HG02610 (cell line): ENCODE data around the gene RAD51.
A peak's percentile ranks its signal among the peaks of the same experiment; 100 is the strongest.
"Not testable (repeated sequence)": the region's sequence is repeated elsewhere in the genome, so short reads cannot be mapped to it uniquely, and the experiment has no call there.

Source experiments
- ATAC-seq: cut with Tn5 transposase; IDR thresholded peaks from one replicate; pipeline ENCODE4 v1.9.1; 2021; ENCODE audit warnings: mild to moderate bottlenecking, moderate library complexity; ENCODE audit not compliant: unreplicated experiment

RAD51 gene

DNA sequence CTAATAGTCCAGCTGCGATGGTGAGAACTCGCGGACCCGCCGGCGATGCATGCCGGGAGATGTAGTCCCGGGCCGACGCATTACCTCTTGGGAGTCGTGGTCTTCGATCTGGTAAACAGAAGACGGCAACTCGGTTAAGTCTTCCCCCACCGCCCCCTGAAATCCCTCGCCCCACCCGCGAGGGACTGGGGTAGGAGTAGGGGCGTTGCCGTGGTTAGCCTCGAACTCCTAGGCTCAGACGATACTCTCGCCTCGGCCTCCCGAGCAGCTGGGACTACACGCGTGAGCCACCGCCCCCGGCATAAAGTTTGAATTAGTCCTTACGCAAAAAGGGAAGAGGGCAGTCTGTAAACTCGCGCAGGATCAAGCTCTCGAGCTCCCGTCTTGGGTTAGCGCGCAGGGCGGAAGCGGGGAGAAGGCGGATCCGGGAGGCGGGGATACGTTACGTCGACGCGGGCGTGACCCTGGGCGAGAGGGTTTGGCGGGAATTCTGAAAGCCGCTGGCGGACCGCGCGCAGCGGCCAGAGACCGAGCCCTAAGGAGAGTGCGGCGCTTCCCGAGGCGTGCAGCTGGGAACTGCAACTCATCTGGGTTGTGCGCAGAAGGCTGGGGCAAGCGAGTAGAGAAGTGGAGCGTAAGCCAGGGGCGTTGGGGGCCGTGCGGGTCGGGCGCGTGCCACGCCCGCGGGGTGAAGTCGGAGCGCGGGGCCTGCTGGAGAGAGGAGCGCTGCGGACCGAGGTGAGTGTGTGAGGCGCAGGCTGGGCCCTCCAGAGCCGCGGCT is at the start of gene RAD51:
Gene RAD51, plus strand, starts transcription at position 487 of the 781 bp plus-strand sequence. CDS start 3,585 bp downstream, outside the sequence.
- ATAC-seq, result peak; percentile 91

DNA sequence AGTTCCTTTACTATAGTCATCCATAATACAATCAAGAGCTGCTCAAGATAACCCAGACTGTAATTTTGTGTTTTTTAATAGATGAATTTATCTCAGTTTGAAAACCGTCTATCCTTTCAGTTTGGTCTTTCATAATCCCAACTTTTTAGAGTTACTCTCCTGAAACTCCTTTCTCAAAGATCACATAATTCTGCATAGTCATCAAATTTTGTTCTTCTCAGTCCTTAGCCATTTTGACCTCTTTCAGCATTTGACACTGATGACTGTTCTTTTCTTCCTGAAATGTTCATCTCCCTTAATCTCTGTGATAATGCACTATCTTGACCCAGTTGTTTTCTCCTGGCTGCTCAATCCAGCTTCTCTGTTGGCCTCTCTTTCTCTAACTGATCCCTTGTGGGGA is 47.5 kb upstream of the RAD51 start:
- ATAC-seq, result no peak

DNA sequence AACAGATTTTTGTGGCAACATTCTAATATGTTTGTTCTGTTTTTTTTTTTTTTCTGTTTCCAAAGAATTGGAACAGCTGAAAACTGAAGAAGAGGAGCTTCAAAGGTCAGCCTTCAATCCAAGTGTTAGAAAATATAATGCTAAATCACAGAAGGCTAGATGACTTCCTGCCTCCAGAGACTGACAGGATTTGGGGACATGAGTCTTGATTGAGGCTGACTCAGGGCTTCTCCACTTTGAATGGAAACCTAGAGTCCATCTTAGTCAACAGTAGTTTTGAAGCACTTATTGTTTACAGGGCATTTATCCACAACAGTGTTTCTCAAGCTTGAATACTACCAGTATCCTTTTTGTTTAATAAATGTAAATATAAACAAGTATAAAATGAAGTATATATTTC is 44.5 kb upstream of the RAD51 start:
- no peak for ATAC-seq

DNA sequence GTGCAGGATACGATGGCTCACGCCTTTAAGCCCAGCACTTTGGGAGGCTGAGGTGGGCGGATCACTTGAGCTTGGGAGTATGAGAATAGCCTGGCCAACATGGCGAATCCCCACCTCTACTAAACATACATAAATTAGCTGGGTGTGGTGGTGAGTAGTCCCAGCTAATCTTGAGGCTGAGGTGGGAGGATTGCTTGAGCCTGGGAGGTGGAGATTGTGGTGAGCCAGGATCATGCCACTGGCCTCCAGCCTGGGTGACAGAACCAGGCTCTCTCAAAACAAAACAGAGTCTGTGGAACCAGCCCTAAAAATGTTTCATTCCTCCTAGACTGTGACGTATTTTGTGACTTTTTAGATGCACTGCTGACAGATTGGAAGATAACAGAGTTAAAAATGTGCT is 34.3 kb upstream of the RAD51 start:
- no peak for ATAC-seq

DNA sequence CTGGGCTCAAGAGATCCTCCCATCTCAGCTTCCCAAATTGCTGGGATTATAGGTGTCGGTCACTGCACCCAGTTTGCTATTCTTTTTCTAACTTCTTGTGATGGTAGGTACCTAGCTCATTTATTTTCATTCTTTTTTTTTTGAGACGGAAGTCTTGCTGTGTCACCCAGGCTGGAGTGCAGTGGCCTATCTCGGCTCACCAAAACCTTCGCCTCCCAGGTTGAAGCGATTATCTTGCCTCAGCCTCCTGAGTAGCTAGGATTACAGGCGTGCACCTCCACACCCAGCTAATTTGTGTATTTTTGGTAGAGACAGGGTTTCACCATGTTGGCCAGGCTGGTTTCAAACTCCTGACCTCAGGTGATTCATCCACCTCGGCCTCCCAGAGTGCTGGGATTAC is 30.1 kb upstream of the RAD51 start:
- no peak for ATAC-seq

DNA sequence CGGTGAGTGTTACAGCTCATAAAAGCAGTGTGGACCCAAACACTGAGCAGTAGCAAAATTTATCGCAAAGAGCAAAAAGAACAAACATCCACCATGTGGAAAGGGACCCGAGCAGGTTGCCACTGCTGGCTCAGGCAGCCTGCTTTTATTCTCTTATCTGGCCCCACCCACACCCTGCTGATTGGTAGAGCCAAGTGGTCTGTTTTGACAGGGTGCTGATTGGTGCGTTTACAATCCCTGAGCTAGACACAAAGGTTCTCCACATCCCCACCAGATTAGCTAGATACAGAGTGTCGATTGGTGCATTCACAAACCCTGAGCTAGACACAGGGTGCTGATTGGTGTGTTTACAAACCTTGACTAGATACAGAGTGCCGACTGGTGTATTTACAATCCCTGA is 18.7 kb upstream of the RAD51 start:
- not testable (repeated sequence) for ATAC-seq

DNA sequence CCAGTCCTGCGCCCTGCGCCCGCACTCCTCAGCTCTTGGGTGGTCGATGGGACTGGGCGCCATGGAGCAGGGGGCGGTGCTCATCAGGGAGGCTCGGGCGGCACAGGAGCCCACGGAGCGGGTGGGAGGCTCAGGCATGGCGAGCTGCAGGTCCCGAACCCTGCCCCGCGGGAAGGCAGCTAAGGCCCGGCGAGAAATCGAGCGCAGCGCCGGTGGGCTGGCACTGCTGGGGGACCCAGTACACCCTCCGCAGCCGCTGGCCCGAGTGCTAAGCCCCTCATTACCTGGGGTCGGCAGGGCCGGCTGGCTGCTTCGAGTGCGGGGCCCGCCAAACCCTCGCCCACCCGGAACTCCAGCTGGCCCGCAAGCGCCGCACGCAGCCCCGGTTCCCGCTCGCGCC is 18.1 kb upstream of the RAD51 start:
- not testable (repeated sequence) for ATAC-seq

DNA sequence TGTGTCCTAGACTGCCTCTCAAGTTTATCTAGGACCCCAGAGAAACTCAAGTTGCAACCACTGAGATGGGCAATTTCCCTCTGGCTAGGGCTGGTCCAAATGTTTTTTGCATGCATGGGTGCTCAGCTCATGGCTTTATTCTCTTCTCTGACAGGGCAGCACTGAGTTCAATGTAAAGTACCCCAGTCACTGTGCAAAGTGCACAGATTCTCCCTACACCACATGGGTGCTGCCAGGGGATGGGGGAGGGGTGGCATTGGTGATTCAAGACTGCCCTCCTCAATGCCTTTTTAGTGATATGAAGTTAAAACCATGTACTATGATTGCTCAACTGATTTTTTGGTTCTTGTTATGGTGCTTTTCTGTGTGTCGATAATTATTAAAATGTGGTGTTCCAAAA is 14.8 kb upstream of the RAD51 start:
- ATAC-seq, result no peak

DNA sequence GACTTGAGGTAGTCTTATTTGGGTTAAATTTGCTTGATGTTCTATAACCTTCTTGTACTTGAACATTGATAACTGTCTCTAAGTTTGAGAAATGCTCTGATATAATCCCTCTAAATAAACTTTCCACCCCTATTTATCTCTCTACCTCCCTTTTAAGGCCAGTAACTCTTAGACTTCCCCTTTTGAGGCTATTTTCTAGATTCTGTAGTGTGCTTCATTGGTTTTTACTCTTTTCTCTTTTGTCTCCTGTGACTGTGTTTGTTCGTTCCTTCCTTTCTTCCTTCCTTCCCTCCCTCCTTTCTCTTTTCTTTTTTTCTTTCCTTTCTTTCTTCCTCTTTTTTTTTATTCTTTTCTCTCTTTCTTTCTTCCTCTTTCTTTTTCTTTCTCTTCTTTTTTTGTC is 14.0 kb upstream of the RAD51 start:
- ATAC-seq, result not testable (repeated sequence)

DNA sequence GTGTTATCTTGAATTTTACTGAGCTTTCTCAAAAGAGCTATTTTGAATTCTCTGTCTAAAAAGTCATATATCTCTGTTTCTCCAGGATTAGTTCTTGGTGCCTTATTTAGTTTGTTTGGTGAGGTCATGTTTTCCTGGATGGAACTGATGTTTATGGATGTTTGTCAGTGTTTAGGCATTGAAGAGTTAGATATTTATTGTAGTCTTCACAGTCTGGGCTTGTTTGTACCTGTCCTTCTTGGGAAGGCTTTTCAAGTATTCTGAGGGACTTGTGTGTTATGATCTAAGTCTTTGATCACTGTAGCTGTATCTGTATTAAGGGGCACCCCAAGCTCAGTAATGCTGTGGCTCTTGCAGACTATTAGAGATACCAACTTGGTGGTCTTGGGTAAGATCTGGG is 10.6 kb upstream of the RAD51 start:
- no peak for ATAC-seq

DNA sequence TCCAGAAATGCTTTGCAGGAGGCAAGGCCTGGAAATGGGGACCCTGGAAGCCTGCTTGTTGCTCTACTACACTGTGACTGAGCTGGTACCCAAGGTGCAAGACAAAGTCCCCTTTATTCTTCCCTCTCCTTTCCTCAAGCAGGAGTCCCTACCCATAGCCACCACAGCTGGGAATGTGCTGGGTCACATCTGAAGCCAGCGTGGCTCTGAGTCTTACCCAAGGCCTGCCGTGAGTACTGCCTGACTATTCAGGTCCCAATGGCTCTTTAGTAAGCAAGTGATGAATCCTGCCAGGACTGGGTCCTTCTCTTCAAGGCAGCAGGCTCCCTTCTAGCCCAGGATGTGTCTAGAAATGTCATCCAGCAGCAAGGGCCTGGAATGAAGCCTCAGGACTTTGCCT is 9.6 kb upstream of the RAD51 start:
- ATAC-seq, result no peak

DNA sequence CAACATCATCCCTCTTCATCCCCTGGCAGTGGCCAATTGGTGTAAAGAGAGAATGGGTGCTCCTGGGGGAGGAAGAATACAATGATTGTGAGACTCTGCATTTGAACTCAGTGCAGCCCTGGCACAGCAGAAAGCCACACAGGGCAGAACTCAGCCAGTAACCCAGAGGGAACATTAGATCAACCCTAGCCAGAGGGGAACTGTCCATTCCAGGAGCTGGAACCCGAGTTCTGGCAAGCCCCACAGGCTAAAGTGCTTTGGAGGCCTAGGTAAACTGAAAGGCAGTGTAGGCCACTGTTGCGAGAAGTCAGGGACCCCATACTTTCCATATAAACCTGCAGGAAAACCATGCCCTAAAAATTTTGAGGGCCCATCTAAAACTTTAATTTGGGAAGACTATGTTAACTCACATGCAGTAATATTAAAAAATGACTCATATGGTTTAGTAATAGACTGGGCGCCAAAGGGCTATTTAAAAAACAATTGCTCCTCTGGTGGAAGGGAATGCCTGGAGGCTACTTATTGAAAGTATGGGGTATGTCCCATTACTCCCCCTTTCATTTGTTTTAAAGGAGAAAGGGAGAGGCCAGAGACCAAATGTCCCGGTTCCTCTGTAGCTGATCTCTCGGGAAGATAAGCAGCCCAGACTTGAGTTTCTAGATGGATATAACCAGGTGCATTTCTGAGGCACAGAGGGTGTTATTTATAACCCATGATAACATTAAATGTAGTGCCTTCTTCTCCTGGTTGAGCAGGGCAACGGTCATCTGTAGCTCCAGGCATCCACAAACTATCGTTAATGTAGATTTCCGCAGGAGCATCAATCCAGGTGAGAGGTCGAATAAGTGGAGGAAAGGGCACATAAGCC is 5.8 kb upstream of the RAD51 start:
- no peak for ATAC-seq

DNA sequence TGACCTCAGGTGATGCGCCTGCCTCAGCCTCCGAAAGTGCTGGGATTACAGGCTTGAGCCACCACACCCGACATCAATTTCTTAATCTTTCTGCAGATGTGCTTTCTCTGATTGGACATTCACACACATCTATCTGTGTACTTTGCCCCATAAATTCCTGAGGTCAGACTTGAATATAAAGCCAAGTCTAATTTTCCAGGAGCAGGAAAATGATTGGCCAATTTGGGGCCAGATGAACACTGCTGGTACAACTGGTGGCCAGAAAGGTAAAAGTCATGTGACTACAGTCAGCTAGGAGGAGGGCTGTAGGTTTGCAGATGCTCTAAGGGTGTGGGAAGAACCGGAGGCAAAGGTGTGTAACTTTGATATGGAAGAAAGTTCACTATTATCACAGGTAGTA is 3.2 kb upstream of the RAD51 start:
- no peak for ATAC-seq

DNA sequence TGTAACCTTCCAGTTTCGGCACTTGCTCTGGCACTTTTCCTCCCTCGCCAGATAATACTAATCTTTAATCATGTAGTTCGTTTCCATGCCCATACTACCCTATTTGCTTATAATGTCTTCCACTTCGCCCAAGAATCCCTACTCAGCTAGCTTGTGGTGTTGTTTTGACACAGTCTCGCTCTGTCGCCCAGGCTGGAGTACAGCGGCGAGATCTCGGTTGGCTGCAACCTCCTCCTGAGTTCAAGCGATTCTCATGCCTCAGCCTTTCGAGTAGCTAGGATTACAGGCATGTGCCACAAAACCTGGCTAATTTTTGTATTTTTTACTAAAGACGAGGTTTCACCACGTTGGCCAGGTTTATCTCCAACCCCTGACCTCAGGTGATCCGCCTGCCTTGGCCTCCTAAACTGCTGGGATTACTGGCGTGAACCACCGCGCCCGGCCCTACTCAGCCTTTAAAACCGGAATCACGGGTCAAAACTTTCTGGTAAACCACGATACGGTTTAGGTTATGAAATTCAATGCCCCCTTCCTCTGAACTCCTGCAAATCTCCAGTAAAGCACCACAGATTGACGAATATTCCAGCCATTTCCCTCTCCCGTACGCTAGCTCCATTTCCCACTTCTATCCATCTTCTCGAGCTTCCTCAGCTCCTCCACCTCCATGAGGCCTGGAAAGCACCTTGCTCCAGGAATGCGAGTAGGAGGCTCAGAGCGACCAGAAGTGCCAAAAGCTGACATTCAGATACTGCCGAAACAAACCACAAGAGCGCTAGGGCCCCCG is 878 bp upstream of the RAD51 start:
- ATAC-seq, result peak; percentile 11

DNA sequence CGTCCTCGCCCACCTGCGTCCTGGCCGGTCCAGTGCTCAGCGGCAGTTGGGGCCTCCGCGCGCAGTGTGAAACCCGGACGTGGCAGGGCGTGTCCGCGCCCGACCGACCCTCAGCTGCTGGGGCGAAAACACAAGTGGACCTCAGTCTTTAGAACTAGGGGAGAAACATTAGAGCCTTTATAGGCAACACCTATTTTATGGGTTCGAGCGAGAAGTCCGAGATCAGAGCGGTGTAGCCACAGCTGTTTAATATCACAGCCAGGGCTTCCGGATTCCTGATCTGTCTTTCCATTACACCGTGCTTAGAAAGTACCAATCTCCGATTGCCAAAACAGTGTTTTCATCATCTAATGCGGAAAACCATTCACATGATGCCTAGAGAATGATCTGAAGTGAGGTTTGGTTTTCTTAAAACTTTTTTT is 506 bp downstream of the RAD51 start:
- ATAC-seq, result peak; percentile 12

DNA sequence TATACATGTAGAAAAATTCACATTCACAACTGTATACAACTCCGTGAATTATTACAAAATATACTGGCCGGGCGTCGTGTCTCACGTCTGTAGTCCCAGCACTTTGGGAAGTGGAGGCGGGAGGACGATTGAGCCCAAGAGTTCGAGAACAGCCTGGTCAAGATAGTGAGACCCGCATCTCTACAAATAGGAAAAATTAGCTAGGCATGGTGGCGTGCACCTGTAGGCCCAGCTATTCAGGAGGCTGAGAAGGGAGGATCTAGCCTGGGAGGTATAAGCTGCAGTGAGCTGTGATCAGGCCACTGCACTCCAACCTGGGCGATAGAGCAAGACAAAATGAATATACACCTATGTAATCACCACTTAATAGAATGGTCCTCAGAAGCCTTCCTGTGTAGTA is 1.3 kb downstream of the RAD51 start:
- ATAC-seq, result no peak

DNA sequence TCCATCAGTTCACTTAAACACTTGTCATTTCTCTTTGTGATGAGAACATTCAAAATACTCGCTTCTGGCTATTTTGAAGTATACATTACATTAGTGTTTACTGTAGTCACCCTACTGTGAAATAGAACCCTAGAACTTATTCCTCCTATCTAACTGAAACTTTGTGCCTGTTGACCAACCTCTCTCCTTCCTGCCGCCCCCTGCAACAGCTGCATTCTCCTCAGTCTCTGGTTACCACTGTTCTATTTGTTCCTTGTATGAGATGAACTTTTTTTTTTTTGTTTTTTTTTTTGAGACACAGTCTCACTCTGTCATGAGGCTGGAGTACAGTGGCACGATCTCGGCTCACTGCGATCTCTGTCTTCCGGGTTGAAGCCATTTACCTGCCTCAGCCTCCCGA is 2.9 kb downstream of the RAD51 start:
- no peak for ATAC-seq

DNA sequence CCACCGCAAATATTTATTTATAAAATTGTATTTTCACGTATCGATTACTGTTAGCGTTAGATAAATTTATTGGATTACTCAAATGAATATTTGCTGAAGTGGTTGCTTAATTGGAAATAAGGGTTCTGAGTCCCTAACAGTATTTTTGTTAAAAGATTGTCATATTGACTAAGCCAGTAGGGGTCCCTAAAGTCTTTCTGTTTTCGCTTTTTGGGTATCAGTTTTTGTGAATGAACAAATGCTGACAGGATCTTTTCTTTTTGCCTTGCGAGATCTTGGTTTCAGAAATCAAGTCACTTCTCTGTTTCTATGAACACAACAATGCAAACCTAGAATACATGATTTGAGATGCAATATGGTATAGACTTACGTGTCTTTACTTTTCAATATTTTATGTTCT is 7.1 kb downstream of the RAD51 start:
- no peak for ATAC-seq

DNA sequence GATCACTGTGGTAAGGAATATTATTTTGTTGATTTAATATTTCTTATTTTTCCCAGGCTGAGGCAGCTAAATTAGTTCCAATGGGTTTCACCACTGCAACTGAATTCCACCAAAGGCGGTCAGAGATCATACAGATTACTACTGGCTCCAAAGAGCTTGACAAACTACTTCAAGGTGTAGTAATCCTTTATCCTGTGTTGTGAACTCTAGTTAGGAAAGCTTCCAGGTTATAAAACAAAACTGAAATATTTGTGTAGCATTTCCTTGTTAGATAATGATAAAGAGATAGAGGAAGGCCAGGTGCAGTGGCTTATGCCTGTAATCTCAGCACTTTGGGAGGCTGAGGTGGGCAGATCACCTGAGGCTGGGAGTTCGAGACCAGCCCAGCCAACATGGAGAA is 11.1 kb downstream of the RAD51 start:
- ATAC-seq, result no peak

DNA sequence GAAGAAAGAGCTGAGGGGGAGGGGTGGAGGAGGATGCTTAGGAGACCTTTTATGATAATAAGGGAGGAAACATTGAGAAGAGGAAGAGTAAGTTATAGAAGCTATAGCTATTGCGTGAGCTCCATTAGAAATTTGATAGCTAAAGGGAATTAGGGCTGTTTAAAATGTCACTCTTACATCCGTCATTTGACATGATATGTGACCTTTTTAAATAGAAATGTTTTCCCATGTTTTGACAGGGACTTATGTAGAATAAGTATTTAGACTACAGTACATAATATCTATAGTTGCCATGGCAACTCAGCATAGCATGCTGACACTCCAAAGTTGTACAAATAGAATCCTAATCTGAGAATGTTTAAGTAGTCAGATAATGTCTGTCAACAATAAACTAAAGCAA is 19.2 kb downstream of the RAD51 start:
- no peak for ATAC-seq

DNA sequence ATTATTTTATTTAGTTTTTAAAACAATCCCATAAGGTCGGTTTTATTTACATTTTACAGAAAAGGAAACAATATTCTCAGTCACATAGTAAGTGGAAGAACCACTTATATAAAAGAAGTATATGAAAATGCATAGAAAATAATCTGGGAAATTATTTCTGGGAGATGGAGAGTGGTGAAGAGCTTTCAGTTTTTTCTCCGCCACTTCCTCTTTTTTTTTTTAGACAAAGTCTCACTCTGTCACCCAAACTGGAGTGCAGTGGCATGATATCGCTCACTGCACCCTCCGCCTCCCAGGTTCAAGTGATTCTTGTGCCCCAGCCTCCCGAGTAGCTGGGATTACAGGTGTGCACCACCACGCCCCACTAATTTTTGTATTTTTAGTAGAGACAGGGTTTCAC is 21.2 kb downstream of the RAD51 start:
- no peak for ATAC-seq
